GM12874 (cell line): ENCODE results near the gene KIRREL3.

ENCODE experiments used
- TF ChIP-seq, protein P1 (sequence below): IDR thresholded peaks from 2 replicates; pipeline ENCODE4 v1.5.1; 2011; ENCODE audit warnings: low read depth, mild to moderate bottlenecking, control low read depth, low read length, moderate library complexity; ENCODE audit not compliant: insufficient read depth

KIRREL3 gene

DNA sequence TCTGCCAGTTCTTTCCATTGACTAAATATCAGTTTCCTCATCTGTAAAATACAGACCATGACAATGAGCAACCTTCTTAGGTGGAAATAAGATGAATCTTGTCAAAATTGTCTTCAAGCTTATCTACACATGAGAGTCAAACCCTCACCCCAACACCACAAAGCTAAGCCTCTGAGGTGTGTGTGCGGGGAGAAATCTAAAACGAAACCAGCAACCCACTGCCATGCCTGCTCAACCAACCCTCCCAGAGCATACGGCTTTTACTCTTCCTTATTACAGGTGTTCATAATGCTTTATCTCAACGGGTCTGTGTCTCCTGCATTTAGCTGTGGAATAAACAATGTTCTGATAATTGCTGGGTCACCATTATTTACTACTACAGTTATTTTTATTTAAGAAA lies 235.4 kb downstream of the KIRREL3 start:
- TF ChIP-seq, protein P1, sequence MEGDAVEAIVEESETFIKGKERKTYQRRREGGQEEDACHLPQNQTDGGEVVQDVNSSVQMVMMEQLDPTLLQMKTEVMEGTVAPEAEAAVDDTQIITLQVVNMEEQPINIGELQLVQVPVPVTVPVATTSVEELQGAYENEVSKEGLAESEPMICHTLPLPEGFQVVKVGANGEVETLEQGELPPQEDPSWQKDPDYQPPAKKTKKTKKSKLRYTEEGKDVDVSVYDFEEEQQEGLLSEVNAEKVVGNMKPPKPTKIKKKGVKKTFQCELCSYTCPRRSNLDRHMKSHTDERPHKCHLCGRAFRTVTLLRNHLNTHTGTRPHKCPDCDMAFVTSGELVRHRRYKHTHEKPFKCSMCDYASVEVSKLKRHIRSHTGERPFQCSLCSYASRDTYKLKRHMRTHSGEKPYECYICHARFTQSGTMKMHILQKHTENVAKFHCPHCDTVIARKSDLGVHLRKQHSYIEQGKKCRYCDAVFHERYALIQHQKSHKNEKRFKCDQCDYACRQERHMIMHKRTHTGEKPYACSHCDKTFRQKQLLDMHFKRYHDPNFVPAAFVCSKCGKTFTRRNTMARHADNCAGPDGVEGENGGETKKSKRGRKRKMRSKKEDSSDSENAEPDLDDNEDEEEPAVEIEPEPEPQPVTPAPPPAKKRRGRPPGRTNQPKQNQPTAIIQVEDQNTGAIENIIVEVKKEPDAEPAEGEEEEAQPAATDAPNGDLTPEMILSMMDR, result no peak

DNA sequence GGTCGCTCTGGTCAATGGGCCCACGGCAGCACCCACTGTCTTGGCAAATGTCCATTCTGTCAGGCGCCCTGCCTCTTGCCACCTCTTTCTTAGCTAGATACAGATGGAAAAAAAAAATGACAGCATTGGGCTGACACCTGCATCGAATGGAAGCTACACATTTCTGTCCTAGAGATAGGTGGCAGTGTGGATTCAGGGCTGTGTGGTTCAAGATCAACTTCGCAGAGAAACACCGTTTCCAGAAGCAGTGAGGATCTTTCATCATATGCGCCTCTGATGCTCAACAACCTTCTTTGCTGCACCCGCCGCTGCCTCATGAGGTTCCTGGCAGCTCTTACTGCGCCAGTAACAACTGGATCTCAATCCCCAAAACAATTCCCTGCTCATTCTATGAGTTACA lies 236.3 kb downstream of the KIRREL3 start:
- TF ChIP-seq, protein P1, result no peak

DNA sequence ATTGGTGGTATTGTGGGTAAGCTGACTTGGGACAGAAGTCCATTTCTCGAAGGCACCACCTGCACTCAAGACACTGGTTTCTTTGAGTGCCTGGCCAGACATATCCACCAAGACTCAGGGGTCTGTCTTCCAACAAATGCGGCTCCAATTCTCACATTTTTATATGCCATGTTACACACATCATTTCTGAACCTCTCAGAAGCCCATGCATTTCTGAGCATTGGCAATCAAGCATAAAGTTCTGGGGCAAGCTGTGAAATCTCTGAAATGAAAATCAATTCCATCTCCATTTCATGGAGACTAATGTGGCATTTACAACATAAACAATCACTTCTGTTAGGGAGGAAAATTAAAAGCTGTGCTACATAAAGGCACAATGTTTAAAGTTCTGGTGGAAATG lies 243.7 kb downstream of the KIRREL3 start:
- TF ChIP-seq, protein P1, result no peak

DNA sequence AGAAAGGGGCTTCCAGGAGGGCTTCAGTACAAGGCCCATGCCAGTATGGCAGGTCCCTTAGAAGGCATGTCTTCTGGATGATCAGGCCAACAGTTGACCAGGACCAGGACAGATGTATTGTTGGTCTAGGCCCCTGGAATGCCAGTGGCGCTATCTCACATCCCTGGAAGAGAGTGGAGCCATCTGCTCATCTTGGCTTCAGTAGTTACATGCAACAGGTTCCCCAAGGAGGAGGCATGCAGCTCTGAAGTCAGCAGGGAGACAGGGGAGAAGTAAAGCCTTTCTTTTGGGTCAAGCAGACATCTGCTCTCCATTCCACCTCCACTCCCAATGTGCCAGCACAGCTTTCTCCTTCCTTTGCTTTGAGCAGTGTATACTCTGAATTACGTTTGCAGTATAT lies 244.1 kb downstream of the KIRREL3 start:
- TF ChIP-seq, protein P1, result no peak

DNA sequence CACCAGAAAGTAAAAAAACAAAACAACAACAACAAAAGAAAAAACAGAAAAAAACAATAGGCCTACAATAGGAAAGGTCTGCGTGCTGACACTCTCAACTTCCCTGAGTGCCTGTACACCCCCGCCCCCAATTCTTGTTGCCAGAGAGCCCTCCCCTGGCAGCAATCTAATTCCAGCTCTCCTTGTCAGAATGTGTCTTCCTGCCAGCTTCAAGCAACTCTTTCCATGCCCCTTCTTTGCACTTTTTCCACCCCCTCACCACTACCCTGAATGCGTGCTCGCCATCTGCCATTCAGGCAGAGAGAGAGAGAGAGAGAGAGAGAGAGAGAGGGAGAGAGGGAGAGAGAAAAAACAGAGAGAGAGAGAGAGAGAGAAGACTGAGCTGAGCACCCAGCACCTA lies 245.0 kb downstream of the KIRREL3 start:
- TF ChIP-seq, protein P1, result no peak

DNA sequence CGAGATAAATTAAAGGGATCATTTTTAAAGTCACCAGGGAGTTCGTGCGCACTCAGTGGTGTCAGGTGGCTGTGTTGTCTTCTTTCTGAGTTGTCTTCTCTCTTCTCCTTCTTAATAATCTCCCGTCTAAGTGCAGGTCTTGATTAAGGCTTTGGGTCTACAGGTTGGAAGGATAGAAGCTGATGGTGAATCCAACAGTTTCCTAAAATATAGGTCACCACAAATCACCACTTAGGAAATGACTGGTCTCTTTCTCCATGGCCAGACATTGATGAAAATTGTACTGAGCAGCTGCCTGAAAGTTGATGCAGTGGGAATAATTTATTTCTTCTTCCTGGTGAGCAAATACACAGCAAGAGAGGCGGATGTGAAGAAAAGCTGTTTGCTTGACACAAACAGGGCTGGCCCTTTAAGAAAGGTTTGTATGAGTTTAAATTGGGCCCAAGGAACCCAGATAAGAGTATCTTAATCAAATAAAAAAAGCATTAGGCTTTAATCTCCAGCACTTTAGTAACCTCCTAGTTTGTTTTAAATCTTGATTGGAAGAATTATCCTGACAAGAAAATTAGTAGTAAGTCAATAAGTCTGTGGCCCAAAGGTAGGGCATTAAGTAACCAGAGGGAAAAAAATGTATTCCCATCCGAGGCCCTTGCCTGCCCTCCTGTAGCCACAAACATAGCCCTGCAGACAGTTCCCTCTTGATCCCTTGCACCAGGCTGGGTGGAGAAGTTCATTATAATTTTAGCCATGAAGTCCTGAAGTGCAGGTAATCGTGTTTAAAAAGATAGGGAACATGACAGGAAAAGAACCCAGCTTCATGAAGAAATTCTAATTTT lies 245.8 kb downstream of the KIRREL3 start:
- TF ChIP-seq, protein P1, result no peak

DNA sequence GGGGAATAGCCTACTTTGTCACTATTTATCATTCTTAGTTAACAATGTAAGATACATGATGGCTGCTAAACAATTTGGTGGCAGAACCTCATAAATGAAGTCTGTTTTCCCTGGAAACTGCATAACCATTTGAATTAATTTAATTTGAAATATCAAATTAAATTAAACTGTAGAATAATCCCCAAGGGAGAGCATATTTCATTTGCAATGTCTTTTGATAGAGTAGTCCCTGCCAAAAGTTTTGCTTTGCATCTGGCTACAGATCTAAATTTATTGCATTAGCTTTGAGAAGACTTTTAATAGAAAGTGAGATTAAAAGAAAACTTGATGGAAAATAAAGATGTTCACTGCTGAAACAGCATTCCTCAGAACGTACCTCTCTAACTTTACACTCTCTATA lies 246.6 kb downstream of the KIRREL3 start:
- TF ChIP-seq, protein P1, result no peak
